ENCODE results near the gene CTAGE1.
A peak's percentile ranks its signal among the peaks of the same experiment; 100 is the strongest.

Gene CTAGE1

GRCh38 chr18:22391407-22392345 is 26.0 kb downstream of the CTAGE1 start:
- peak in 1 of 4 experiments; percentile 1 for DNase-seq

DNA sequence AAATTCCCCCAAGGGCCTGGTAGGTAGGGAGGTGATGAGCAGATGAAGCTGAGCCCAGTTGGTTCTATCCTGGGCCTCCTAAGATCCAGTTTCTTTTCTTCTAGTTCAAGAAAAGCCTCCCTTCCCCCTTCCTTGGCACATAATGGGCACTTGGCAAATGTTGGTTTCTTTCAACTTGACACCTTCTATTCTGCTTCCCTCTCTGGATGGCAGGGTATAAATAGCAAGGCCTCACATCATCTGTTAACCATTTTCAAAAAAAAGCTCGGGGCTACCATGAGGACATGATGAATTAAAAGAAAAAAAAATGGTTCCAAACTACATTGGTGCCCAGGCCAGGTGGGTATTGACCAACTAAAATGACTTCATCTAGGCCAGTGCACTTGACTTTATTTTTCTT is 29.9 kb downstream of the CTAGE1 start:
- no peak for DNase-seq

GRCh38 chr18:22387364-22387763 is 30.4 kb downstream of the CTAGE1 start:
- no peak for DNase-seq

- DNase-seq = no peak
These were observed 32.0 kb downstream of the CTAGE1 start for GRCh38 chr18:22385718-22386117.

GRCh38 chr18:22378672-22379282 is 38.9 kb downstream of the CTAGE1 start:
- DNase-seq = peak; percentile 23 to 56 (median 36)

DNA sequence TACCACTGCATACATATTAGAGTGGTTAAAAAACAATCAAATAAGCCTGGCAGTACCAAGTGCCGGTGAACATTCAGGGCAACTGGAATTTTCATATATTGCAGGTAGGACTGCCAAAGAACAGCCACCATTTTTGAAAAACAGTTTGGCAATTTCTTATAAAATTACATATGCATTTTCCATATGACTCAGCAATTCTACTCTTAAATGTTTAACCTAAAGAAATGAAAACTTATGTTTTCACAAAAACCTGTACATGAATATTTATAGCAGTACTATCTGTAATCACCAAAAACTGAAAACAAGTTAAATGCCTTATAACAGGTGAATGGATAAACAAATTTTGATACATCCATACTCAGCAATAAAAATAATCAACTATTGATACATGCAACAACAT is 39.9 kb downstream of the CTAGE1 start:
- no peak for DNase-seq

DNA sequence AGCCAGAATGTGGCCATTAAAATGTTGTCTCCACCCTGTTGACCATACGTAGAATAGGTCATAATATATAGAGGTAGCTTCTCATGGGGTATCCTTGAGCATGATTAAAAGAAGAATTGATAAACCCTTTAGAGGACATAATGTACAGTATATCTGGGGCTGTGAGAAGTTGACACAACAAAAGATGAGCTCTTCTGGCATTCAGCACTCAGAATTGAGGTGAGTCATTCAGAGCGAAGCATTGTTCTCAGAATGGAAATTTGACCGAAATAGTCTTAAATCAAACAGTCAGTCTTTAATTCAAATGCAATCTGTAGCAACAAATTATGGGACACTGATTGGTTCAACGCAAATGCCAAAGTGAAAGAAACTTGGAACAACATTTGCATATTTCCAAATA is 47.3 kb downstream of the CTAGE1 start:
- DNase-seq = no peak

DNA sequence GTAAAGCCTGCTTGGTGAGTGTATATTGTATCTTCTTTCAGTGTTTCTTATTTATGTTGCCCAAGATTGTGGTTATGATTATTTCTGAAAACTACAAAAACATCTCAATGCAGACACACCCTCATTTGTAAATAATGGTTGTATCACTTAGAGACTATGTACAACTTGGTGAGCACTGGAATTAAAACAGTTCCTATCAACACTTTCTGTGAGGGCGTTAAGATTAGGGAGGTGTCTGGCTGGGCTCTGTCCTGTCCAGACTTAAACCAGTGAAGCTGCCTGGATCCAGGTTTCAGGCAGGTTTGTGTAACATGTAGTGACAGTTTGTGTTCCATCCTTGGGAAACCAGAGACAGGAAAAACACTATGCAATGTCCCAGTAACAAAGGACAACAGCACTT is 49.7 kb downstream of the CTAGE1 start:
- no peak for DNase-seq

DNA sequence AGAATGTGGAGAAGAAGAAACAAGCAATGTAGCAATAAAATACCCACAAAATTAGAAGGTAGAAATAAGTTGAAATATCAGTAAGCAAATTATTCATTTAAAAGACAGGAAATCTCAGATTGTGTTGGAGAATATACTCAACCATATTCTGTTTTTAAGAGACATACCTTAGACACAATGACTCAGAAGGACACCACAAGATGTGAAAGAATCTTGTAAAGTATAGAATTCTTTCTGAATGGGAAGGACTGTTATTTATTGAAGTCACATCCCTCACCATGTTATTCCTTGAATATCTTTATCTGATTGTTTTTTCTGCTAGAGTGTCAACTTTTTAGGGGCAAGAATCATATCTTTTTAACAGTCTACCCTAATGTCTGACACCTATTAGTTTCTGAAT is 50.4 kb downstream of the CTAGE1 start:
- DNase-seq = no peak

- no peak for DNase-seq
These were observed 53.8 kb downstream of the CTAGE1 start for GRCh38 chr18:22363867-22364463.

Data from suppressor macrophage (primary cell).